Measurements from ENCODE around the gene MXRA7. TPM values are rescaled to one million over a fixed set of nuclear protein-coding genes. Genes with fewer than 3 reads are reported as not detected.

Gene MXRA7
- total RNA-seq, 1 experiment from 2014 or later = 77.9 TPM

DNA sequence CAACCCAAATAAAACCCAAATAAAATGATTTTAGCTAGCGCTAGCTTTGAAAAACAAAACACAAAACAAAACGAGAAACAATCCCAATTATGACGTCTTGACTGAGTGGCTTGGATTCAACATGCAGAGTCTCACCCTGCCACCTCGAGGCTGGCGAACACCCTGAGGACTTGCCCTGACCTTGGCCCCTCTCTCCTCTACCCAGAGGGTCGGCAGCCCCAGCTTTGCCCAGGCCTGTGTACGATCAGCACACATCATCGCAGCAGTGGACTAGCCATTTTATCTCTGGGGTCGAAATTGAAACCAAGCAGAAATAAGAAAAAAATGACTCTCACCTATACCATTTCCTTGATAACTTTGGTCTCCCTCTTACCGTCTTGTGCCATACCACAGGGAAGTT lies 10.7 kb upstream of the MXRA7 start:
- H3K27ac ChIP-seq (ENCODE audit: low read length) = no peak overlapping the region
- no peak overlapping the region for H3K4me3 ChIP-seq (ENCODE audit: low read depth in 2 of 2, low read length in 2 of 2)
- H3K36me3 ChIP-seq (ENCODE audit: control insufficient read depth, insufficient read depth, low read length) = peaks cover 33% of the 10 kb centered on the region
- CTCF ChIA-PET = no interaction called here
- POLR2A ChIA-PET = no interaction called here
- no peaks in the 10 kb centered on the region for H3K27me3 ChIP-seq (ENCODE audit: control insufficient read depth, insufficient read depth, low read length)
- no TSS peak for BruUV-seq (replicated peaks)
- TF ChIP-seq POLR2AphosphoS5 (IDR thresholded peaks at IDR 0.05; ENCODE audit: low read depth, low read length) = no peak
- TF ChIP-seq SIN3A (IDR thresholded peaks at IDR 0.05; ENCODE audit: borderline replicate concordance, insufficient read depth, low read depth, low read length) = no peak
- TF ChIP-seq, protein P1, sequence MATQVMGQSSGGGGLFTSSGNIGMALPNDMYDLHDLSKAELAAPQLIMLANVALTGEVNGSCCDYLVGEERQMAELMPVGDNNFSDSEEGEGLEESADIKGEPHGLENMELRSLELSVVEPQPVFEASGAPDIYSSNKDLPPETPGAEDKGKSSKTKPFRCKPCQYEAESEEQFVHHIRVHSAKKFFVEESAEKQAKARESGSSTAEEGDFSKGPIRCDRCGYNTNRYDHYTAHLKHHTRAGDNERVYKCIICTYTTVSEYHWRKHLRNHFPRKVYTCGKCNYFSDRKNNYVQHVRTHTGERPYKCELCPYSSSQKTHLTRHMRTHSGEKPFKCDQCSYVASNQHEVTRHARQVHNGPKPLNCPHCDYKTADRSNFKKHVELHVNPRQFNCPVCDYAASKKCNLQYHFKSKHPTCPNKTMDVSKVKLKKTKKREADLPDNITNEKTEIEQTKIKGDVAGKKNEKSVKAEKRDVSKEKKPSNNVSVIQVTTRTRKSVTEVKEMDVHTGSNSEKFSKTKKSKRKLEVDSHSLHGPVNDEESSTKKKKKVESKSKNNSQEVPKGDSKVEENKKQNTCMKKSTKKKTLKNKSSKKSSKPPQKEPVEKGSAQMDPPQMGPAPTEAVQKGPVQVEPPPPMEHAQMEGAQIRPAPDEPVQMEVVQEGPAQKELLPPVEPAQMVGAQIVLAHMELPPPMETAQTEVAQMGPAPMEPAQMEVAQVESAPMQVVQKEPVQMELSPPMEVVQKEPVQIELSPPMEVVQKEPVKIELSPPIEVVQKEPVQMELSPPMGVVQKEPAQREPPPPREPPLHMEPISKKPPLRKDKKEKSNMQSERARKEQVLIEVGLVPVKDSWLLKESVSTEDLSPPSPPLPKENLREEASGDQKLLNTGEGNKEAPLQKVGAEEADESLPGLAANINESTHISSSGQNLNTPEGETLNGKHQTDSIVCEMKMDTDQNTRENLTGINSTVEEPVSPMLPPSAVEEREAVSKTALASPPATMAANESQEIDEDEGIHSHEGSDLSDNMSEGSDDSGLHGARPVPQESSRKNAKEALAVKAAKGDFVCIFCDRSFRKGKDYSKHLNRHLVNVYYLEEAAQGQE (IDR thresholded peaks at IDR 0.05; ENCODE audit: insufficient read depth in 1 of 2, low read depth in 2 of 2, low read length in 1 of 2) = no peak
- TF ChIP-seq TCF7L2 (IDR thresholded peaks at IDR 0.05; ENCODE audit: low read depth, low read length) = no peak
- TF ChIP-seq, protein P2, sequence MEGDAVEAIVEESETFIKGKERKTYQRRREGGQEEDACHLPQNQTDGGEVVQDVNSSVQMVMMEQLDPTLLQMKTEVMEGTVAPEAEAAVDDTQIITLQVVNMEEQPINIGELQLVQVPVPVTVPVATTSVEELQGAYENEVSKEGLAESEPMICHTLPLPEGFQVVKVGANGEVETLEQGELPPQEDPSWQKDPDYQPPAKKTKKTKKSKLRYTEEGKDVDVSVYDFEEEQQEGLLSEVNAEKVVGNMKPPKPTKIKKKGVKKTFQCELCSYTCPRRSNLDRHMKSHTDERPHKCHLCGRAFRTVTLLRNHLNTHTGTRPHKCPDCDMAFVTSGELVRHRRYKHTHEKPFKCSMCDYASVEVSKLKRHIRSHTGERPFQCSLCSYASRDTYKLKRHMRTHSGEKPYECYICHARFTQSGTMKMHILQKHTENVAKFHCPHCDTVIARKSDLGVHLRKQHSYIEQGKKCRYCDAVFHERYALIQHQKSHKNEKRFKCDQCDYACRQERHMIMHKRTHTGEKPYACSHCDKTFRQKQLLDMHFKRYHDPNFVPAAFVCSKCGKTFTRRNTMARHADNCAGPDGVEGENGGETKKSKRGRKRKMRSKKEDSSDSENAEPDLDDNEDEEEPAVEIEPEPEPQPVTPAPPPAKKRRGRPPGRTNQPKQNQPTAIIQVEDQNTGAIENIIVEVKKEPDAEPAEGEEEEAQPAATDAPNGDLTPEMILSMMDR (IDR thresholded peaks at IDR 0.05) = no peak
- H3K4me1 ChIP-seq (ENCODE audit: control insufficient read depth, insufficient read depth, low read length) = no peaks in the 10 kb centered on the region
- ATAC-seq (no peak), DNase-seq (ENCODE audit: low read depth, low spot score) (no peak)
- in situ Hi-C loops (cut with HindIII; ENCODE audit: low pct_unique_long_range_greater_than_20kb, low sequenced_read_pairs) (no loop called here), intact Hi-C loops (cut with micrococcal nuclease; ENCODE audit: unreplicated experiment) (no loop called here)
- no peaks in the 10 kb centered on the region for H3K9me3 ChIP-seq (ENCODE audit: control insufficient read depth, insufficient read depth, low read depth, low read length)

DNA sequence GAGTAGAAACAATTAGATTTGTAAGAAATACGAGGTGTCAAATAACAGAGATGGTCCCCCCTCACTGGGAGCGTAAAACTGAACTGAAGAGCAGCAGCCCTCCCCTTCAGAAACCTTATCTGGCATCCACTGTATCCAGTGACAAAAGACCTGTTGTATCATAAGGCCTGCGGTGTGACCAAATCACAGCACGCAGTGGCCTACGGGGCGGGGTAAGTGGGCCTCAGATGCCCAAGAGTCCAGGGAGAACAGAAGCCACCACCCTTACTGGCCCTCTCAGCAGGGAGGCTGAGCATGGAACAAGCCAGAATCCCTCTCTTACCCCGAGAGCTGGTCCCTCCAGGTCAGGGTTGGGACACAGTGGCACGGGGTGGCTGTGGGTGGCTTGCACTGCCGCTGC lies 10.2 kb upstream of the MXRA7 start:
- Histone ChIP-seq H3K36me3 (ENCODE audit: control insufficient read depth, insufficient read depth, low read length) (peaks cover 33% of the 10 kb centered on the region), H3K4me1 (ENCODE audit: control insufficient read depth, insufficient read depth, low read length) (no peaks in the 10 kb centered on the region), H3K27me3 (ENCODE audit: control insufficient read depth, insufficient read depth, low read length) (no peaks in the 10 kb centered on the region), H3K4me3 (ENCODE audit: low read depth in 2 of 2, low read length in 2 of 2) (no peak overlapping the region), H3K27ac (ENCODE audit: low read length) (no peak overlapping the region), H3K9me3 (ENCODE audit: control insufficient read depth, insufficient read depth, low read depth, low read length) (no peaks in the 10 kb centered on the region)
- ATAC-seq (no peak), DNase-seq (ENCODE audit: low read depth, low spot score) (no peak)
- ChIA-PET POLR2A (no interaction called here), CTCF (no interaction called here)
- no TSS peak for BruUV-seq (replicated peaks)
- in situ Hi-C loops (cut with HindIII; ENCODE audit: low pct_unique_long_range_greater_than_20kb, low sequenced_read_pairs) (no loop called here), intact Hi-C loops (cut with micrococcal nuclease; ENCODE audit: unreplicated experiment) (no loop called here)
- TF ChIP-seq POLR2AphosphoS5 (IDR thresholded peaks at IDR 0.05; ENCODE audit: low read depth, low read length) = no peak
- no peak for TF ChIP-seq SIN3A (IDR thresholded peaks at IDR 0.05; ENCODE audit: borderline replicate concordance, insufficient read depth, low read depth, low read length)
- no peak for TF ChIP-seq TCF7L2 (IDR thresholded peaks at IDR 0.05; ENCODE audit: low read depth, low read length)
- TF ChIP-seq, protein P1 (IDR thresholded peaks at IDR 0.05; ENCODE audit: insufficient read depth in 1 of 2, low read depth in 2 of 2, low read length in 1 of 2) = no peak
- TF ChIP-seq, protein P2 (IDR thresholded peaks at IDR 0.05) = no peak

Data from Panc1 (cell line).